Measurements from ENCODE around the gene EP400. TPM values are rescaled to one million over a fixed set of nuclear protein-coding genes. Genes with fewer than 3 reads are reported as not detected.

Gene EP400
- 3.5 and 4.2 TPM in 2 replicates for total RNA-seq (2014; rRNA removed; shearing (Covaris generic))

- peak; percentile 98 for DNase-seq (ENCODE audit: low read depth)
Measured at GRCh38 chr12:131949431-131950181, at the start of gene EP400. Gene EP400 (plus strand): TSS chr12:131949942. CDS start chr12:131960620, 10,678 bp downstream.

GRCh38 chr12:131900397-131900796 lies 49.3 kb upstream of the EP400 start:
- DNase-seq (ENCODE audit: low read depth): no peak

- no peak for DNase-seq (ENCODE audit: low read depth)
Measured at GRCh38 chr12:131901431-131902331, 48.1 kb upstream of the EP400 start.

- DNase-seq (ENCODE audit: low read depth): no peak
Measured at GRCh38 chr12:131902332-131903241, 47.2 kb upstream of the EP400 start.

- DNase-seq (ENCODE audit: low read depth): peak; percentile 7
Measured at GRCh38 chr12:131903270-131904255, 46.2 kb upstream of the EP400 start.

- no peak for DNase-seq (ENCODE audit: low read depth)
Measured at GRCh38 chr12:131904346-131904745, 45.4 kb upstream of the EP400 start.

GRCh38 chr12:131905081-131905629 lies 44.6 kb upstream of the EP400 start:
- DNase-seq (ENCODE audit: low read depth): peak; percentile 1

GRCh38 chr12:131905630-131906091 lies 44.1 kb upstream of the EP400 start:
- no peak for DNase-seq (ENCODE audit: low read depth)

GRCh38 chr12:131907379-131908091 lies 42.2 kb upstream of the EP400 start:
- no peak for DNase-seq (ENCODE audit: low read depth)

GRCh38 chr12:131908092-131909080 lies 41.4 kb upstream of the EP400 start:
- no peak for DNase-seq (ENCODE audit: low read depth)

- DNase-seq (ENCODE audit: low read depth): peak; percentile 4
Measured at GRCh38 chr12:131909081-131909751, 40.5 kb upstream of the EP400 start.

- no peak for DNase-seq (ENCODE audit: low read depth)
Measured at GRCh38 chr12:131909752-131910219, 40.0 kb upstream of the EP400 start.

GRCh38 chr12:131910302-131911027 lies 39.3 kb upstream of the EP400 start:
- peak; percentile 60 for DNase-seq (ENCODE audit: low read depth)

GRCh38 chr12:131911028-131911650 lies 38.6 kb upstream of the EP400 start:
- DNase-seq (ENCODE audit: low read depth): no peak

- no peak for DNase-seq (ENCODE audit: low read depth)
Measured at GRCh38 chr12:131911851-131912477, 37.8 kb upstream of the EP400 start.
